Natural killer cell treated with Interleukin-12 subunit alpha and Interleukin-12 subunit beta and Interleukin-15 and Interleukin-18, amount 100 ng/mL, for 72 hours (primary cell): ENCODE results near the gene SNED1. TPM values are rescaled to one million over a fixed set of nuclear protein-coding genes. Genes with fewer than 3 reads are reported as not detected.
"Not testable (repeated sequence)": the region's sequence is repeated elsewhere in the genome, so short reads cannot be mapped to it uniquely, and the experiment has no call there.

Experiments used
- ATAC-seq, 2 donors: fragments of 150-1000 bp; cut with Tn5 transposase in 1 of 2; sonication (Bioruptor Pico), chemical (Tn5 transposase) in 1 of 2; 2 replicates each; pipeline ENCODE4 v1.10.0; 2021
- DNase-seq: peaks from one replicate; pipeline ENCODE4 v3.0.0; 2022; ENCODE audit warnings: low spot score
- H3K27ac Mint-ChIP-seq, 2 donors: 1 replicate in 1 of 2; 2 replicates in 1 of 2; pipeline ENCODE4 v1.8.0; 2022; ENCODE audit warnings: mixed read lengths in 2 of 2, mild to moderate bottlenecking in 1 of 2, moderate library complexity in 1 of 2
- H3K27me3 Mint-ChIP-seq, 2 donors: 1 replicate in 1 of 2; 2 replicates in 1 of 2; pipeline ENCODE4 v1.8.0; 2022; ENCODE audit warnings: mixed read lengths in 2 of 2
- H3K36me3 Mint-ChIP-seq: one replicate; pipeline ENCODE4 v1.8.0; 2022; ENCODE audit warnings: mixed read lengths
- H3K4me1 Mint-ChIP-seq, 2 donors: 1 replicate in 1 of 2; 2 replicates in 1 of 2; pipeline ENCODE4 v1.8.0; 2022; ENCODE audit warnings: low read depth in 2 of 2, mixed read lengths in 2 of 2, mild to moderate bottlenecking in 1 of 2
- H3K4me3 Mint-ChIP-seq: one replicate; pipeline ENCODE4 v1.8.0; 2022; ENCODE audit warnings: mixed read lengths
- H3K9me3 Mint-ChIP-seq: 2 replicates; pipeline ENCODE4 v1.8.0; 2022; ENCODE audit warnings: mixed read lengths
- total RNA-seq, 2 donors: library from RNA; stranded (reverse); gene quantifications; one replicate each; pipeline ENCODE4 v1.2.3, GENCODE V29; 2022

The SNED1 gene
- total RNA-seq, 2 donors from 2014 or later = 0.14 TPM; not detected in 1

- H3K27me3 Mint-ChIP-seq = no peaks in the 10 kb centered on the region
- ATAC-seq (no peak), DNase-seq (no peak)
- H3K27ac Mint-ChIP-seq = no peak overlapping the region
- peaks cover 14% of the 10 kb centered on the region for H3K36me3 Mint-ChIP-seq
- peaks cover 0 to 3% of the 10 kb centered on the region in 2 donors for H3K4me1 Mint-ChIP-seq
- H3K4me3 Mint-ChIP-seq = no peak overlapping the region
- no peaks in the 10 kb centered on the region for H3K9me3 Mint-ChIP-seq
Observed at GRCh38 chr2:241088376-241088775, 90.0 kb downstream of the SNED1 start.

GRCh38 chr2:241088791-241089732 lies 90.6 kb downstream of the SNED1 start:
- peaks cover 14% of the 10 kb centered on the region for H3K36me3 Mint-ChIP-seq
- H3K27ac Mint-ChIP-seq = no peak overlapping the region
- peaks cover 0 to 3% of the 10 kb centered on the region in 2 donors for H3K4me1 Mint-ChIP-seq
- no peaks in the 10 kb centered on the region for H3K27me3 Mint-ChIP-seq
- H3K9me3 Mint-ChIP-seq = no peaks in the 10 kb centered on the region
- H3K4me3 Mint-ChIP-seq = no peak overlapping the region
- DNase-seq (no peak), ATAC-seq (no peak)

GRCh38 chr2:241091201-241091600 lies 92.8 kb downstream of the SNED1 start:
- no peak for DNase-seq
- ATAC-seq = no peak
- peaks cover 8 to 10% of the 10 kb centered on the region in 2 donors for H3K4me1 Mint-ChIP-seq
- H3K9me3 Mint-ChIP-seq = no peaks in the 10 kb centered on the region
- no peak overlapping the region for H3K27ac Mint-ChIP-seq
- peaks cover 13% of the 10 kb centered on the region for H3K36me3 Mint-ChIP-seq
- no peak overlapping the region for H3K4me3 Mint-ChIP-seq
- H3K27me3 Mint-ChIP-seq = no peaks in the 10 kb centered on the region

GRCh38 chr2:241091734-241092445 lies 93.5 kb downstream of the SNED1 start:
- no peak for DNase-seq
- ATAC-seq = no peak
- H3K4me3 Mint-ChIP-seq = no peak overlapping the region
- no peak overlapping the region for H3K27ac Mint-ChIP-seq
- no peaks in the 10 kb centered on the region for H3K27me3 Mint-ChIP-seq
- H3K9me3 Mint-ChIP-seq = no peaks in the 10 kb centered on the region
- peaks cover 8 to 14% of the 10 kb centered on the region in 2 donors for H3K4me1 Mint-ChIP-seq
- H3K36me3 Mint-ChIP-seq = peaks cover 9% of the 10 kb centered on the region

- ATAC-seq = no peak
- no peaks in the 10 kb centered on the region for H3K27me3 Mint-ChIP-seq
- no peak overlapping the region for H3K4me3 Mint-ChIP-seq
- peaks cover 14% of the 10 kb centered on the region for H3K36me3 Mint-ChIP-seq
- DNase-seq = no peak
- H3K4me1 Mint-ChIP-seq = peaks cover 8 to 21% of the 10 kb centered on the region in 2 donors
- H3K9me3 Mint-ChIP-seq = no peaks in the 10 kb centered on the region
- no peak overlapping the region for H3K27ac Mint-ChIP-seq
Observed at GRCh38 chr2:241092677-241093076, 94.3 kb downstream of the SNED1 start.

- Mint-ChIP-seq H3K4me1 (peaks cover 8 to 23% of the 10 kb centered on the region in 2 donors), H3K36me3 (peaks cover 16% of the 10 kb centered on the region)
- not testable (repeated sequence) for H3K9me3 Mint-ChIP-seq, ATAC-seq, DNase-seq, H3K4me3 Mint-ChIP-seq, H3K27ac Mint-ChIP-seq, H3K27me3 Mint-ChIP-seq
Observed at GRCh38 chr2:241093133-241093781, 94.8 kb downstream of the SNED1 start.

GRCh38 chr2:241094172-241094571 lies 95.8 kb downstream of the SNED1 start:
- H3K27ac Mint-ChIP-seq = no peak overlapping the region
- H3K36me3 Mint-ChIP-seq = peaks cover 22% of the 10 kb centered on the region
- no peak for DNase-seq
- H3K27me3 Mint-ChIP-seq = no peaks in the 10 kb centered on the region
- H3K9me3 Mint-ChIP-seq = no peaks in the 10 kb centered on the region
- no peak for ATAC-seq
- peaks cover 12 to 29% of the 10 kb centered on the region in 2 donors for H3K4me1 Mint-ChIP-seq
- H3K4me3 Mint-ChIP-seq = no peak overlapping the region

- Mint-ChIP-seq H3K4me3 (no peak overlapping the region), H3K27ac (peak overlapping the region in 1 of 2 donors; percentile 55), H3K27me3 (no peaks in the 10 kb centered on the region), H3K36me3 (peaks cover 22% of the 10 kb centered on the region), H3K9me3 (no peaks in the 10 kb centered on the region), H3K4me1 (peaks cover 20 to 33% of the 10 kb centered on the region in 2 donors)
- DNase-seq = no peak
- no peak for ATAC-seq
Observed at GRCh38 chr2:241094924-241095420, 96.6 kb downstream of the SNED1 start.

GRCh38 chr2:241095594-241096290 lies 97.3 kb downstream of the SNED1 start:
- Mint-ChIP-seq H3K4me1 (peaks cover 22 to 33% of the 10 kb centered on the region in 2 donors), H3K9me3 (no peaks in the 10 kb centered on the region), H3K36me3 (peaks cover 22% of the 10 kb centered on the region), H3K27ac (peak overlapping the region; percentile 1 to 55), H3K27me3 (no peaks in the 10 kb centered on the region), H3K4me3 (no peak overlapping the region)
- ATAC-seq (no peak), DNase-seq (no peak)

- H3K4me3 Mint-ChIP-seq = no peak overlapping the region
- peaks cover 22% of the 10 kb centered on the region for H3K36me3 Mint-ChIP-seq
- H3K4me1 Mint-ChIP-seq = peaks cover 22 to 39% of the 10 kb centered on the region in 2 donors
- no peak for DNase-seq
- peak overlapping the region; percentile 30 to 48 for H3K27ac Mint-ChIP-seq
- no peaks in the 10 kb centered on the region for H3K27me3 Mint-ChIP-seq
- ATAC-seq = no peak
- no peaks in the 10 kb centered on the region for H3K9me3 Mint-ChIP-seq
Observed at GRCh38 chr2:241096979-241097378, 98.6 kb downstream of the SNED1 start.

GRCh38 chr2:241099246-241099645 lies 100.8 kb downstream of the SNED1 start:
- H3K9me3 Mint-ChIP-seq = no peaks in the 10 kb centered on the region
- H3K36me3 Mint-ChIP-seq = peaks cover 22% of the 10 kb centered on the region
- H3K4me1 Mint-ChIP-seq = peaks cover 28 to 50% of the 10 kb centered on the region in 2 donors
- DNase-seq = no peak
- H3K27me3 Mint-ChIP-seq = no peaks in the 10 kb centered on the region
- no peak for ATAC-seq
- H3K4me3 Mint-ChIP-seq = no peak overlapping the region
- peak overlapping the region; percentile 5 to 48 for H3K27ac Mint-ChIP-seq

GRCh38 chr2:241102239-241102803 lies 103.9 kb downstream of the SNED1 start, which contains the start of gene MTERF4:
Gene MTERF4, minus strand, starts transcription at chr2:241102287. Its CDS starts 14 bp downstream, at chr2:241102273.
- ATAC-seq (peak; percentile 99), DNase-seq (peak; percentile 92)
- Mint-ChIP-seq H3K36me3 (peaks cover 12% of the 10 kb centered on the region), H3K27me3 (no peaks in the 10 kb centered on the region), H3K27ac (peak within 1 kb of the TSS; percentile 95), H3K4me3 (peak within 1 kb of the TSS; percentile 97), H3K4me1 (peaks cover 23 to 32% of the 10 kb centered on the region in 2 donors), H3K9me3 (no peaks in the 10 kb centered on the region)
